Mesenteric fat pad (tissue), 1 donor: ENCODE data around the gene SYNRG. TPM values are rescaled to one million over a fixed set of nuclear protein-coding genes. Genes with fewer than 3 reads are reported as not detected.
"Not testable (repeated sequence)": the region's sequence is repeated elsewhere in the genome, so short reads cannot be mapped to it uniquely, and the experiment has no call there.

Experiments used
- DNase-seq: peaks from one replicate; pipeline ENCODE4 v3.0.0-alpha.2; 2020; ENCODE audit warnings: low spot score
- long read RNA-seq: library from polyadenylated mRNA; unstranded; transcript quantifications from one replicate; pipeline ENCODE4 v2.0.0, GENCODE V29; 2020
- total RNA-seq: library from RNA; stranded (reverse); fragmentation: NEBNext Ultra II Directional; extraction: Animal tissue kit (Norgen Biotek cat#: 25700); gene quantifications from one replicate; pipeline ENCODE4 v1.2.1, GENCODE V29; 2021
- donor health status: DM: yes; HTN: yes; CAD: no.

SYNRG gene, protein sequence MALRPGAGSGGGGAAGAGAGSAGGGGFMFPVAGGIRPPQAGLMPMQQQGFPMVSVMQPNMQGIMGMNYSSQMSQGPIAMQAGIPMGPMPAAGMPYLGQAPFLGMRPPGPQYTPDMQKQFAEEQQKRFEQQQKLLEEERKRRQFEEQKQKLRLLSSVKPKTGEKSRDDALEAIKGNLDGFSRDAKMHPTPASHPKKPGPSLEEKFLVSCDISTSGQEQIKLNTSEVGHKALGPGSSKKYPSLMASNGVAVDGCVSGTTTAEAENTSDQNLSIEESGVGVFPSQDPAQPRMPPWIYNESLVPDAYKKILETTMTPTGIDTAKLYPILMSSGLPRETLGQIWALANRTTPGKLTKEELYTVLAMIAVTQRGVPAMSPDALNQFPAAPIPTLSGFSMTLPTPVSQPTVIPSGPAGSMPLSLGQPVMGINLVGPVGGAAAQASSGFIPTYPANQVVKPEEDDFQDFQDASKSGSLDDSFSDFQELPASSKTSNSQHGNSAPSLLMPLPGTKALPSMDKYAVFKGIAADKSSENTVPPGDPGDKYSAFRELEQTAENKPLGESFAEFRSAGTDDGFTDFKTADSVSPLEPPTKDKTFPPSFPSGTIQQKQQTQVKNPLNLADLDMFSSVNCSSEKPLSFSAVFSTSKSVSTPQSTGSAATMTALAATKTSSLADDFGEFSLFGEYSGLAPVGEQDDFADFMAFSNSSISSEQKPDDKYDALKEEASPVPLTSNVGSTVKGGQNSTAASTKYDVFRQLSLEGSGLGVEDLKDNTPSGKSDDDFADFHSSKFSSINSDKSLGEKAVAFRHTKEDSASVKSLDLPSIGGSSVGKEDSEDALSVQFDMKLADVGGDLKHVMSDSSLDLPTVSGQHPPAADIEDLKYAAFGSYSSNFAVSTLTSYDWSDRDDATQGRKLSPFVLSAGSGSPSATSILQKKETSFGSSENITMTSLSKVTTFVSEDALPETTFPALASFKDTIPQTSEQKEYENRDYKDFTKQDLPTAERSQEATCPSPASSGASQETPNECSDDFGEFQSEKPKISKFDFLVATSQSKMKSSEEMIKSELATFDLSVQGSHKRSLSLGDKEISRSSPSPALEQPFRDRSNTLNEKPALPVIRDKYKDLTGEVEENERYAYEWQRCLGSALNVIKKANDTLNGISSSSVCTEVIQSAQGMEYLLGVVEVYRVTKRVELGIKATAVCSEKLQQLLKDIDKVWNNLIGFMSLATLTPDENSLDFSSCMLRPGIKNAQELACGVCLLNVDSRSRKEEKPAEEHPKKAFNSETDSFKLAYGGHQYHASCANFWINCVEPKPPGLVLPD (N-terminal part only)
- total RNA-seq: 40.8 TPM
- long read RNA-seq, partial matches to known transcripts: 8 of 15 reads
- long read RNA-seq, other reads (novel, unspliced or antisense): 7 of 15 reads

- peak; percentile 97 for DNase-seq
Measured at GRCh38 chr17:37609170-37610040, at the start of gene SYNRG. Gene SYNRG, minus strand, starts transcription at chr17:37609418. Its CDS starts 63 bp downstream, at chr17:37609355.

DNA sequence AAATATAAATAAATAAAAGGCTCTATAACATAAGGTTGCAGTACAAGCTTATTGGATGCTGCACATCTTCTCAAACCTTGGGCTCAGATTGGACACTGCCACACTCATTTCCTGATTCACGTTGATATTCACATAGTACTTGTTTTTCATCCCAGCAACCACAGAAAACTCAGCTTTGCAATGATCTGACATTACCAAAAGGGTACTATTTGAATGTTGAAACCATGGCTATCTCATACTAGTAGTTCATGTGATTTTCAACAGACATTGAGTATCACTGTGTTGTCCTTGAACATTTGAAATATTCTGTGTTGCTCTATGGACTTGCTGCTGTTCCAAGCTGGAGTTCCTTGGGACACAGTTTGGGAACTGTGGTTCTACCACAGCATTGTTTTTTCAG is 48.0 kb upstream of the SYNRG start:
- DNase-seq: no peak

- DNase-seq: no peak
Measured at GRCh38 chr17:37651849-37652248, 42.6 kb upstream of the SYNRG start.

DNA sequence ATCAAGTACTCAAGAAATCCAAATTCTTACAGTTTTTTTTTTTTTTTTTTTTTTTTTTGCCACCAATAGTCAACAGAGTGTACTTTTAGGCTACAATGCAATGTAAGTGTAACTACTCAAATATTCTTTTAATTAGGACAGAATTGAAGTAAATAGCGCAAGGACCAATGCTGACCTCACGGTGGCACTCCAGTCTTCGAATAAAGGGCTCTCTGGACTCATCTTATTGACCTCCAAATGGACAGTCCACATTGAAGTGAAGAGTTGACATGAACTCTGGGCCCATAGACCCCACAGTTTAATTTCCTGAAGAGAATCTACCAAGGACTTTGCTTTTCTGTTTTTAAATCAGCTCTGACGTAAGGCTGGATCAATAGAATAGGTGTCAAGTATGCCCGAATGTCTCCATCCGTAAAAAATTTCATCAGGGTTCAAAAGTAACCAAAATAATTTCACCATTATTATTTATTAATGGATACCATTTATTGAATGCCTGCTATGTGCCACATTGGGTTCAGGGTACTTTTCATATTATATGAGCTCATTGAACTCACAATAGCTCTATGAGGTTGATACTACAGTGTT is 41.3 kb upstream of the SYNRG start:
- no peak for DNase-seq

GRCh38 chr17:37648555-37648954 is 39.3 kb upstream of the SYNRG start:
- no peak for DNase-seq

DNA sequence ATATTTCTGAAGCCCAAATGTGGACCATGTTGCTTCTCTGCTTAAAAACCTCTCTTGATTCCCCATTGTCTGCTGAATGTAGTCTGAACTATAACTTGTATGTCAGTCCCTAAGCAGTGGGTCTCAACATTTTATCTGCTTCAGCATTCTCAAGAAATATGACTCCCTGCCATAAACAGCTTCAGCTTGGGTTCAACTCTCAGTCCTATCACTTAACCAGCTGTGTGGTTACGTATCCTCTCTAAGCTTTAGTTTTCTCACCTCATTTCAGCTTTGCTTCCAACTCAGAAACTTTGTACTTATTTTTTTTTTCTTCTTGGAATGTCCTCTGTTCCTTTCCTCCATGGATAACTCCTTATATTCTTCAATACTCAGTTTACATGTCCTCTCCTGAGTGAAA is 38.6 kb upstream of the SYNRG start:
- DNase-seq: no peak

- no peak for DNase-seq
Measured at GRCh38 chr17:37643869-37644268, 34.7 kb upstream of the SYNRG start.

DNA sequence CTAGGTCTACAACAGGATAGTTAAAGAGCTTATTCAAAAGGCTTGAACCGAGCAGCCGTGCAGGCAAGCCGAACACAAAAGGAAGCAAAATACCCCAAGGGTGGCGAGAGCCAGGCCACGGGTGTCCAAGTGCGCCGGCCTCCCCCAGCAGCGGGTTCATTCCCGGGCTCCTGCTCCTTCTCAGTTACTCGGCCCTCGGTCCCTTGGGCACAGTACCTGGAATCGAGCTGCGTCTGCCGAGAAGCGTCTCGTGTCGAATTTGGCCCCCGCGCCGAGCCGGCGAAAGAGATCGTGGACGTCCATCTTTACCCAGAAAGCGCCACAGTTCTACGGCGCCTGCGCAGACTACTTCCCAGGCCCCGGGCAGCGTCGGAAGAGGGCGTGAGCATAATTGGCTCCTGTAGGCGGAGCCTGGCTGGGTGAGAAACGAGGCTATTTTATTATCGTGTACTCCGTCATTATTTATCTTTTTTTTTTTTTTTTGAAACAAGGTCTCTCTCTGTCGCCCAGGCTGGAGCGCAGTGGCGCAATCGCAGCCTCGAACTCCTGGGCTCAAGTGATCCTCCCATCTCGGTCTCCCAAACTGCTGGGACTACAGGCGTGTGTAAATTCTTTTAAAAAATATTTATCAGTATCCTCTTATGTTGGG is 34.0 kb upstream of the SYNRG start, which contains the start of gene DDX52:
TSS of gene DDX52 (minus strand) at position 329 of the 649 bp plus-strand sequence. CDS start at position 303, 26 bp downstream.
- DNase-seq: peak; percentile 97

GRCh38 chr17:37642681-37643080 is 33.5 kb upstream of the SYNRG start:
- no peak for DNase-seq

GRCh38 chr17:37640015-37640414 is 30.8 kb upstream of the SYNRG start:
- no peak for DNase-seq

DNA sequence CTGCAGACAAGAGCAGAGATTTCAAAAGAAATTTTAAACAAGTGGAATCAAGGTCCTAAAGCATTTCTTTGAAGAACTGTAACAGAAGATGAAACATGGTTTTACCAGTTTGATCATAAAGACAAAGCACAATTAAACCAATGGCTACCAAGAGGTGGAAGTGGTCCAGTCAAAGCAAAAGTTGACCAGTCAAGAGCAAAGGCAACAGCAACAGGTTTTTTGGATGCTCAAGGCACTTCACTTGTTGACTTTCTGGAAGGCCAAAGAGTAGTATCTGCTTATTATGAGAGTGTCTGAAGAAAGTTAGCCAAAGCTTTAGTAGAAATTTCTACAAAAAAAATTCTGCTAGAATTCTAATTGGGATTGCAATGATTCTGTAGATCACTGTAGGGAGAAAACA is 28.7 kb upstream of the SYNRG start:
- DNase-seq: no peak

DNA sequence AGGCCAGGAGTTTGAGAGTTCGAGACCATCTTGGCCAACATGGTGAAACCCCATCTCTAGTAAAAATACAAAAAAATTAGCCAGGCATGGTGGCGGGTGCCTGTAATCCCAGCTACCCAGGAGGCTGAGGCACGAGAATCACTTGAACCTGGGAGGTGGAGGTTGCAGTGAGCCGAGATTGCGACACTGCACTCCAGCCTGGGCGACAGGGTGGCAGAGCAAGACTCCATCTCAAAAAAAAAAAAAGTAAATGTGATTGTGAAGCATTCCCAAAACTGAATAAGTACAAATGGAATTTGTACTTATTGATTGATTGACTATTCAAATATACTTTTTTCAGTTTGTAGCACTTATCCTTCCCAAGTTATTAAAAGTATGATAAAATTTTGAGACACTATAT is 7.2 kb upstream of the SYNRG start:
- not testable (repeated sequence) for DNase-seq

DNA sequence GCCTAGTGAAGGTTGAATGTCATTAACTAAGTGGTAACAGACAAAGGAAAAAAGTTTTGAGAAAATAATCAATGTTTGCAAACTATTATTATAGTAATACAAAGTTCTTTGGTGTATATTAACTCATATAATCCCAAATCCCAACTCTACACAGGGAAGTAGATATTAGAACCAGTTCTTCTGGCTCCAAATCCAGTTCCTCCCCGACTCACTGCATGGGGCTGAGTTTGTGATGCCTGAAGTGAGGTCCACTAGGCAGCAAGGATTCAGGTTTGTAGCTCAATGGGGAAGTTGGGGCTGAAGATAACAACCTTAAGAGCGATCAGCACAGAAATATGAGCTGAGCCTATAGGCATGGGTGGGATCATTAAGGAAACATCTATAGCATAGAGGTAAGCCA is 5.6 kb upstream of the SYNRG start:
- DNase-seq: no peak

- no peak for DNase-seq
Measured at GRCh38 chr17:37614391-37614790, 5.2 kb upstream of the SYNRG start.

DNA sequence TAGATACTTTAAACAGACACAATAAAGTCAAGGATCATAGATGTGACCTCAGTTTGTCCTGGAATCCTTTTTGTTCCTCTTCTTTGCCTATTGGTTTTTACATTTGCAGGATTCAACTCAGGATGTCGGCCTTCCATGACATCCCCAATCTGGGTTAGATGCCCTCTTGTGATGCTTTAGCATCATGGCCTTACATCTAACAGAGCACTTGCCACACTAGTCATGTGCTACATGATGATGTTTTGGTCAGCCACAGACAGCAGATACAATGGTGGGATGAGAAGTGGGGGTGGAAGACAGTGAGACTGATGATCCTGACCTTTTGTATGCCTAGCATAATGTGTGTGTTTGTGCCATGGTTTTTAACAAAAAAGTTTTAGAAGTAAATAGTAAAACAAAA is 1.8 kb upstream of the SYNRG start:
- DNase-seq: no peak

GRCh38 chr17:37610041-37610420 is 813 bp upstream of the SYNRG start:
- DNase-seq: not testable (repeated sequence)

DNA sequence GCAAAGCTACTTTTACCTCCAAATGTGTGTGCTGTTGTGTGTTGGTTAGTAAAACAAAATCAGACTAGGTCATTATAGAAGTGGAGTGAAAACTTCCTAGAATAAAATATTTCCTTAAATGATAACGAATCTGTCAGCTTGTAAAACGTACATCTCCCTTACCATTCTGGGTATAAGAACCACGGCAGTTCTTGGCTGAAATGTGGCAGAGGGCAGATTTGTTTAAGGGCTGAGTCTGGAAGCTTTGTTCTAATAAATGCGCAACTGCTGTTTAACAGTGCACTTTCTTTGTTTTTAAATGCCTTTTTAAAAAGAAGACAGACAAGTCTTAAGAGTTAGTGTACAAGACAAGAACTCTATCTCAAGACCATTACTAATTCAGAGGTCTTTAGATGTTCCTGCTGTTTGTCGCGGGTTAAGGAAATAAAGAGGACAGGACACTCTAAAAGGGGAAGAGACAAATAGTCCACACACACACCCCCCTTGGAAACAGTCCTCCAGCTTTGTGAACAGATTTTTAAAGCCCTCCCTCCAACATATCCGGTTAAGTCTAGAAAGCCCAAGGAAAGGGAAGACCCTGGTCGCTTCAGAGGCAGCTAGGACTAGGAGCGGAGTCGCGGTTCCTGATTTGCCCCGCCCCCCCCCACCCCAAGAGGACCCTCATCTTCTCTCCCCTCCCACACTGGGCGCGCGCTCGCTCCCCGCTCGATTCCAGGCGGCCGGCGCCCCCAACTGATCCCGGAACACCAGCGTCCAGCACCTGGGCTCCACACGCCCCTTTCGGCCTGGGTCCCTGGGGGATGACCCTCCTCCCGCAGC is 658 bp downstream of the SYNRG start:
- no peak for DNase-seq

- no peak for DNase-seq
Measured at GRCh38 chr17:37607637-37608331, 1.4 kb downstream of the SYNRG start.
